HAP-1 (cell line): ENCODE data around the gene LMOD3.

Experiments used
- DNase-seq, 2 experiments: peaks; one replicate each; pipeline ENCODE4 v3.0.0-alpha.2; 2016 to 2020; ENCODE audit warnings: low spot score in 2 of 2
- H3K27me3 ChIP-seq: fragments of 250-450 bp; sonication (Bioruptor Pico); 2 replicates; pipeline ENCODE4 v1.5.1; 2020; ENCODE audit warnings: low read depth, mild to moderate bottlenecking, moderate library complexity
- H3K36me3 ChIP-seq: fragments of 250-450 bp; sonication (Bioruptor Pico); replicated peaks from 2 replicates; pipeline ENCODE4 v1.5.1; 2020; ENCODE audit warnings: mild to moderate bottlenecking
- H3K4me1 ChIP-seq: fragments of 250-450 bp; sonication (Bioruptor Pico); 2 replicates; pipeline ENCODE4 v1.5.1; 2020; ENCODE audit warnings: mild to moderate bottlenecking
- H3K4me3 ChIP-seq: fragments of 250-450 bp; sonication (Bioruptor Pico); 2 replicates; pipeline ENCODE4 v1.5.1; 2020; ENCODE audit warnings: mild to moderate bottlenecking, moderate library complexity
- H3K9me3 ChIP-seq: fragments of 250-450 bp; sonication (Bioruptor Pico); 2 replicates; pipeline ENCODE4 v1.5.1; 2020; ENCODE audit warnings: mild to moderate bottlenecking, moderate library complexity
- in situ Hi-C: fragments of 300-500 bp; cut with MboI; formaldehyde crosslinking; loops from 3 replicates; pipeline ENCODE4 v1.14.3; 2020; ENCODE audit warnings: low sequenced_read_pairs, inconsistent platforms, mixed read lengths

Gene LMOD3

GRCh38 chr3:69084326-69085167, 37.8 kb downstream of the LMOD3 start, which contains the start of gene ARL6IP5:
Gene ARL6IP5 (plus strand): TSS chr3:69084937. CDS start chr3:69085048, 111 bp downstream.
- peak; percentile 92 to 95 for DNase-seq
- Histone ChIP-seq H3K4me3 (peak within 1 kb of the TSS; percentile 62), H3K27me3 (no peaks in the 10 kb centered on the region), H3K9me3 (no peaks in the 10 kb centered on the region), H3K36me3 (no peaks in the 10 kb centered on the region; the same call in 1 of the 2 replicates), H3K4me1 (peaks cover 32% of the 10 kb centered on the region)
- in situ Hi-C loops: no loop called here

- no peaks in the 10 kb centered on the region for H3K9me3 ChIP-seq
- no peaks in the 10 kb centered on the region for H3K36me3 ChIP-seq
- no peak overlapping the region for H3K4me3 ChIP-seq
- in situ Hi-C loops: no loop called here
- DNase-seq: peak in 1 of 2 experiments; percentile 52
- H3K4me1 ChIP-seq: peaks cover 34% of the 10 kb centered on the region
- no peaks in the 10 kb centered on the region for H3K27me3 ChIP-seq
Measured at GRCh38 chr3:69082805-69083204, 39.6 kb downstream of the LMOD3 start.

- no peak for DNase-seq
- no peaks in the 10 kb centered on the region for H3K27me3 ChIP-seq
- no peak overlapping the region for H3K4me3 ChIP-seq
- H3K9me3 ChIP-seq: no peaks in the 10 kb centered on the region
- H3K36me3 ChIP-seq: no peaks in the 10 kb centered on the region
- in situ Hi-C loops: no loop called here
- peaks cover 34% of the 10 kb centered on the region for H3K4me1 ChIP-seq
Measured at GRCh38 chr3:69082361-69082760, 40.0 kb downstream of the LMOD3 start.

GRCh38 chr3:69081583-69082262, 40.7 kb downstream of the LMOD3 start:
- no peaks in the 10 kb centered on the region for H3K9me3 ChIP-seq
- H3K27me3 ChIP-seq: no peaks in the 10 kb centered on the region
- in situ Hi-C loops: no loop called here
- H3K4me1 ChIP-seq: peaks cover 34% of the 10 kb centered on the region
- H3K36me3 ChIP-seq: no peaks in the 10 kb centered on the region
- DNase-seq: no peak
- no peak overlapping the region for H3K4me3 ChIP-seq

GRCh38 chr3:69080233-69080920, 42.0 kb downstream of the LMOD3 start, which contains the start of gene UBA3:
Gene UBA3 (minus strand): TSS chr3:69080365. CDS start chr3:69080353, 12 bp downstream.
- in situ Hi-C loops: no loop called here
- Histone ChIP-seq H3K27me3 (no peaks in the 10 kb centered on the region), H3K4me3 (peak within 1 kb of the TSS; percentile 52), H3K4me1 (peaks cover 30% of the 10 kb centered on the region), H3K9me3 (no peaks in the 10 kb centered on the region), H3K36me3 (no peaks in the 10 kb centered on the region)
- DNase-seq: peak; percentile 91 to 96

GRCh38 chr3:69079269-69080159, 42.9 kb downstream of the LMOD3 start:
- Histone ChIP-seq H3K4me1 (peaks cover 29% of the 10 kb centered on the region), H3K9me3 (no peaks in the 10 kb centered on the region), H3K27me3 (no peaks in the 10 kb centered on the region), H3K36me3 (peaks cover 4% of the 10 kb centered on the region), H3K4me3 (peak overlapping the region; percentile 52)
- in situ Hi-C loops: no loop called here
- DNase-seq: peak in 1 of 2 experiments; percentile 43

- DNase-seq: no peak
- H3K36me3 ChIP-seq: peaks cover 22% of the 10 kb centered on the region
- no peak overlapping the region for H3K4me3 ChIP-seq
- in situ Hi-C loops: no loop called here
- H3K4me1 ChIP-seq: peaks cover 16% of the 10 kb centered on the region
- H3K27me3 ChIP-seq: no peaks in the 10 kb centered on the region
- no peaks in the 10 kb centered on the region for H3K9me3 ChIP-seq
Measured at GRCh38 chr3:69072928-69073327, 49.5 kb downstream of the LMOD3 start.

- peaks cover 12% of the 10 kb centered on the region; the same call in 1 of the 2 replicates for H3K4me1 ChIP-seq
- H3K9me3 ChIP-seq: no peaks in the 10 kb centered on the region
- H3K4me3 ChIP-seq: no peak overlapping the region
- peaks cover 30% of the 10 kb centered on the region for H3K36me3 ChIP-seq
- no peak for DNase-seq
- in situ Hi-C loops: no loop called here
- no peaks in the 10 kb centered on the region for H3K27me3 ChIP-seq
Measured at GRCh38 chr3:69066121-69066520, 56.3 kb downstream of the LMOD3 start.

- Histone ChIP-seq H3K4me1 (peaks cover 12% of the 10 kb centered on the region; the same call in 1 of the 2 replicates), H3K27me3 (no peaks in the 10 kb centered on the region), H3K9me3 (no peaks in the 10 kb centered on the region), H3K4me3 (no peak overlapping the region), H3K36me3 (peaks cover 31% of the 10 kb centered on the region)
- in situ Hi-C loops: no loop called here
- no peak for DNase-seq
Measured at GRCh38 chr3:69065318-69065964, 57.0 kb downstream of the LMOD3 start.

GRCh38 chr3:69063636-69064035, 58.8 kb downstream of the LMOD3 start:
- H3K4me1 ChIP-seq: no peaks in the 10 kb centered on the region
- peaks cover 39% of the 10 kb centered on the region for H3K36me3 ChIP-seq
- H3K9me3 ChIP-seq: no peaks in the 10 kb centered on the region
- in situ Hi-C loops: no loop called here
- H3K27me3 ChIP-seq: no peaks in the 10 kb centered on the region
- H3K4me3 ChIP-seq: no peak overlapping the region
- no peak for DNase-seq

GRCh38 chr3:69059688-69060087, 62.7 kb downstream of the LMOD3 start:
- H3K36me3 ChIP-seq: peaks cover 48% of the 10 kb centered on the region
- no peaks in the 10 kb centered on the region for H3K27me3 ChIP-seq
- H3K4me1 ChIP-seq: no peaks in the 10 kb centered on the region
- DNase-seq: no peak
- in situ Hi-C loops: no loop called here
- H3K9me3 ChIP-seq: no peaks in the 10 kb centered on the region
- H3K4me3 ChIP-seq: no peak overlapping the region

- no peaks in the 10 kb centered on the region for H3K9me3 ChIP-seq
- in situ Hi-C loops: no loop called here
- H3K36me3 ChIP-seq: peaks cover 49% of the 10 kb centered on the region
- no peak for DNase-seq
- H3K27me3 ChIP-seq: no peaks in the 10 kb centered on the region
- no peak overlapping the region for H3K4me3 ChIP-seq
- no peaks in the 10 kb centered on the region for H3K4me1 ChIP-seq
Measured at GRCh38 chr3:69058947-69059224, 63.5 kb downstream of the LMOD3 start.
